HG03039 (cell line): ENCODE results near the gene SAMD10.
A peak's percentile ranks its signal among the peaks of the same experiment; 100 is the strongest.
"Not testable (repeated sequence)": the region's sequence is repeated elsewhere in the genome, so short reads cannot be mapped to it uniquely, and the experiment has no call there.

ENCODE experiments used
- ATAC-seq: cut with Tn5 transposase; IDR thresholded peaks from one replicate; pipeline ENCODE4 v1.9.1; 2021; ENCODE audit warnings: mild to moderate bottlenecking, moderate library complexity; ENCODE audit not compliant: unreplicated experiment

Gene SAMD10

GRCh38 chr20:64003960-64004725 lies 24.7 kb upstream of the SAMD10 start:
- ATAC-seq = no peak

GRCh38 chr20:64001607-64002011 lies 22.2 kb upstream of the SAMD10 start:
- no peak for ATAC-seq

- no peak for ATAC-seq
These were observed 21.5 kb upstream of the SAMD10 start for GRCh38 chr20:64000906-64001305.

- ATAC-seq = no peak
These were observed 3.5 kb upstream of the SAMD10 start for GRCh38 chr20:63982937-63983336.

GRCh38 chr20:63980806-63981728 lies 1.6 kb upstream of the SAMD10 start, which contains the start of gene PRPF6:
TSS of gene PRPF6 (plus strand) at chr20:63981132. CDS start at chr20:63981246, 114 bp downstream.
- peak; percentile 50 for ATAC-seq

- no peak for ATAC-seq
These were observed 919 bp upstream of the SAMD10 start for GRCh38 chr20:63980317-63980805.

GRCh38 chr20:63979229-63979556 lies 249 bp downstream of the SAMD10 start:
- ATAC-seq = no peak

GRCh38 chr20:63978319-63979228 lies 868 bp downstream of the SAMD10 start:
- ATAC-seq = no peak

- ATAC-seq = no peak
These were observed 1.6 kb downstream of the SAMD10 start for GRCh38 chr20:63977739-63978276.

- no peak for ATAC-seq
These were observed 2.3 kb downstream of the SAMD10 start for GRCh38 chr20:63976980-63977738.

GRCh38 chr20:63976511-63976910 lies 2.9 kb downstream of the SAMD10 start:
- not testable (repeated sequence) for ATAC-seq

- no peak for ATAC-seq
These were observed 4.8 kb downstream of the SAMD10 start for GRCh38 chr20:63974402-63975200.

GRCh38 chr20:63973636-63974401 lies 5.6 kb downstream of the SAMD10 start:
- ATAC-seq = peak; percentile 43

- no peak for ATAC-seq
These were observed 6.3 kb downstream of the SAMD10 start for GRCh38 chr20:63973160-63973479.

- no peak for ATAC-seq
These were observed 6.9 kb downstream of the SAMD10 start for GRCh38 chr20:63972312-63973159.

GRCh38 chr20:63971960-63972311 lies 7.5 kb downstream of the SAMD10 start:
- ATAC-seq = not testable (repeated sequence)

- no peak for ATAC-seq
These were observed 8.6 kb downstream of the SAMD10 start for GRCh38 chr20:63970714-63971431.
